ENCODE results near the gene SMIM14. TPM values are rescaled to one million over a fixed set of nuclear protein-coding genes. Genes with fewer than 3 reads are reported as not detected.
"Not testable (repeated sequence)": the region's sequence is repeated elsewhere in the genome, so short reads cannot be mapped to it uniquely, and the experiment has no call there.

SMIM14 gene
- total RNA-seq (10 to 100 TPM; 68.5 to 72.1 TPM), polyA plus RNA-seq (10 to 100 TPM; 28.5 to 44.1 TPM)
- long read RNA-seq, donor 1, full-length matches to known transcripts: 556 of 597 reads
- long read RNA-seq, donor 1, partial matches to known transcripts: 1 of 597 reads
- long read RNA-seq, donor 1, other reads (novel, unspliced or antisense): 40 of 597 reads
- long read RNA-seq, donor 2, full-length matches to known transcripts: 57 of 87 reads
- long read RNA-seq, donor 2, partial matches to known transcripts: 11 of 87 reads
- long read RNA-seq, donor 2, other reads (novel, unspliced or antisense): 19 of 87 reads

- Histone ChIP-seq H3K4me1 (ENCODE audit: control insufficient read depth in 1 of 2, insufficient read depth in 2 of 2, low read length in 2 of 2) (no peaks in the 10 kb centered on the region), H3K4me3 (ENCODE audit: low read length in 2 of 2) (peak within 1 kb of the TSS; percentile 82 to 92), H3K9me3 (ENCODE audit: control insufficient read depth, low read length) (no peaks in the 10 kb centered on the region), H3K27ac (ENCODE audit: low read depth in 1 of 2, low read length in 2 of 2) (peak within 1 kb of the TSS; percentile 10 to 97), H3K36me3 (ENCODE audit: control insufficient read depth in 1 of 2, insufficient read depth in 2 of 2, low read length in 1 of 2) (no peaks in the 10 kb centered on the region), H3K27me3 (ENCODE audit: control insufficient read depth in 1 of 2, insufficient read depth in 2 of 2, low read length in 1 of 2) (no peaks in the 10 kb centered on the region)
- intact Hi-C loops (cut with DNase I): loop anchor here (1.0 to 2.0 kb wide), 3 partner anchors 111 to 180 kb away; partner anchors contain the start of genes UGDH (in 2 of the 2), LIAS (in 1 of the 2) and RPL9 (in 1 of the 2)
- DNase-seq: peak; percentile 99
- ATAC-seq (ENCODE audit: low FRiP score): peak; percentile 99
- 0% methylated on average over 72 to 75 of the region's 75 CpGs for WGBS, 2 donors
Observed at GRCh38 chr4:39638354-39639239, at the start of gene SMIM14. Gene SMIM14, minus strand, starts transcription at chr4:39638865. Its CDS starts 33,720 bp downstream, at chr4:39605145.

- intact Hi-C loops (cut with DNase I): no loop called here
- Histone ChIP-seq H3K4me1 (ENCODE audit: control insufficient read depth in 1 of 2, insufficient read depth in 2 of 2, low read length in 2 of 2) (no peaks in the 10 kb centered on the region), H3K36me3 (ENCODE audit: control insufficient read depth in 1 of 2, insufficient read depth in 2 of 2, low read length in 1 of 2) (no peaks in the 10 kb centered on the region), H3K9me3 (ENCODE audit: control insufficient read depth, low read length) (no peaks in the 10 kb centered on the region), H3K27me3 (ENCODE audit: control insufficient read depth in 1 of 2, insufficient read depth in 2 of 2, low read length in 1 of 2) (no peaks in the 10 kb centered on the region), H3K27ac (ENCODE audit: low read depth in 1 of 2, low read length in 2 of 2) (no peak overlapping the region), H3K4me3 (ENCODE audit: low read length in 2 of 2) (no peak overlapping the region)
- DNase-seq (no peak), ATAC-seq (ENCODE audit: low FRiP score) (no peak)
Observed at GRCh38 chr4:39687014-39687413, 48.3 kb upstream of the SMIM14 start.

- Histone ChIP-seq H3K27me3 (ENCODE audit: control insufficient read depth in 1 of 2, insufficient read depth in 2 of 2, low read length in 1 of 2) (no peaks in the 10 kb centered on the region), H3K4me3 (ENCODE audit: low read length in 2 of 2) (no peak overlapping the region), H3K27ac (ENCODE audit: low read depth in 1 of 2, low read length in 2 of 2) (no peak overlapping the region), H3K36me3 (ENCODE audit: control insufficient read depth in 1 of 2, insufficient read depth in 2 of 2, low read length in 1 of 2) (no peaks in the 10 kb centered on the region), H3K4me1 (ENCODE audit: control insufficient read depth in 1 of 2, insufficient read depth in 2 of 2, low read length in 2 of 2) (no peaks in the 10 kb centered on the region), H3K9me3 (ENCODE audit: control insufficient read depth, low read length) (no peaks in the 10 kb centered on the region)
- DNase-seq (no peak), ATAC-seq (ENCODE audit: low FRiP score) (no peak)
- WGBS, 2 donors: 0% methylated on average over 1 of the region's 1 CpG
- intact Hi-C loops (cut with DNase I): no loop called here
Observed at GRCh38 chr4:39685990-39686389, 47.3 kb upstream of the SMIM14 start.

- 79 to 82% methylated on average over 2 of the region's 2 CpGs for WGBS, 2 donors
- H3K36me3 ChIP-seq (ENCODE audit: control insufficient read depth in 1 of 2, insufficient read depth in 2 of 2, low read length in 1 of 2): no peaks in the 10 kb centered on the region
- H3K9me3 ChIP-seq (ENCODE audit: control insufficient read depth, low read length): no peaks in the 10 kb centered on the region
- no peaks in the 10 kb centered on the region for H3K4me1 ChIP-seq (ENCODE audit: control insufficient read depth in 1 of 2, insufficient read depth in 2 of 2, low read length in 2 of 2)
- intact Hi-C loops (cut with DNase I): no loop called here
- H3K4me3 ChIP-seq (ENCODE audit: low read length in 2 of 2): no peak overlapping the region
- no peak for ATAC-seq (ENCODE audit: low FRiP score)
- H3K27ac ChIP-seq (ENCODE audit: low read depth in 1 of 2, low read length in 2 of 2): no peak overlapping the region
- no peak for DNase-seq
- H3K27me3 ChIP-seq (ENCODE audit: control insufficient read depth in 1 of 2, insufficient read depth in 2 of 2, low read length in 1 of 2): no peaks in the 10 kb centered on the region
Observed at GRCh38 chr4:39682138-39682537, 43.5 kb upstream of the SMIM14 start.

- H3K4me3 ChIP-seq (ENCODE audit: low read length in 2 of 2); H3K4me1 ChIP-seq (ENCODE audit: control insufficient read depth in 1 of 2, insufficient read depth in 2 of 2, low read length in 2 of 2); H3K27ac ChIP-seq (ENCODE audit: low read depth in 1 of 2, low read length in 2 of 2); ATAC-seq (ENCODE audit: low FRiP score); H3K27me3 ChIP-seq (ENCODE audit: control insufficient read depth in 1 of 2, insufficient read depth in 2 of 2, low read length in 1 of 2); intact Hi-C loops (cut with DNase I); H3K9me3 ChIP-seq (ENCODE audit: control insufficient read depth, low read length); DNase-seq; H3K36me3 ChIP-seq (ENCODE audit: control insufficient read depth in 1 of 2, insufficient read depth in 2 of 2, low read length in 1 of 2): not testable (repeated sequence)
- 80 to 88% methylated on average over 2 of the region's 2 CpGs for WGBS, 2 donors
Observed at GRCh38 chr4:39681003-39681402, 42.3 kb upstream of the SMIM14 start.

- H3K27me3 ChIP-seq (ENCODE audit: control insufficient read depth in 1 of 2, insufficient read depth in 2 of 2, low read length in 1 of 2); H3K36me3 ChIP-seq (ENCODE audit: control insufficient read depth in 1 of 2, insufficient read depth in 2 of 2, low read length in 1 of 2); H3K9me3 ChIP-seq (ENCODE audit: control insufficient read depth, low read length); intact Hi-C loops (cut with DNase I); DNase-seq; H3K4me3 ChIP-seq (ENCODE audit: low read length in 2 of 2); ATAC-seq (ENCODE audit: low FRiP score); H3K27ac ChIP-seq (ENCODE audit: low read depth in 1 of 2, low read length in 2 of 2); H3K4me1 ChIP-seq (ENCODE audit: control insufficient read depth in 1 of 2, insufficient read depth in 2 of 2, low read length in 2 of 2): not testable (repeated sequence)
- 88 to 94% methylated on average over 8 to 10 of the region's 10 CpGs for WGBS, 2 donors
Observed at GRCh38 chr4:39675681-39676080, 37.0 kb upstream of the SMIM14 start.

GRCh38 chr4:39670296-39670695 is 31.6 kb upstream of the SMIM14 start:
- DNase-seq; H3K36me3 ChIP-seq (ENCODE audit: control insufficient read depth in 1 of 2, insufficient read depth in 2 of 2, low read length in 1 of 2); ATAC-seq (ENCODE audit: low FRiP score); intact Hi-C loops (cut with DNase I); H3K27me3 ChIP-seq (ENCODE audit: control insufficient read depth in 1 of 2, insufficient read depth in 2 of 2, low read length in 1 of 2); H3K4me3 ChIP-seq (ENCODE audit: low read length in 2 of 2); H3K27ac ChIP-seq (ENCODE audit: low read depth in 1 of 2, low read length in 2 of 2); H3K9me3 ChIP-seq (ENCODE audit: control insufficient read depth, low read length); H3K4me1 ChIP-seq (ENCODE audit: control insufficient read depth in 1 of 2, insufficient read depth in 2 of 2, low read length in 2 of 2): not testable (repeated sequence)
- WGBS, 2 donors: 80 to 83% methylated on average over 1 of the region's 1 CpG

GRCh38 chr4:39668887-39669286 is 30.2 kb upstream of the SMIM14 start:
- 75 to 78% methylated on average over 2 of the region's 2 CpGs for WGBS, 2 donors

More at GRCh38 chr4:39668887-39669286, 30.2 kb upstream of the SMIM14 start:
- ATAC-seq (ENCODE audit: low FRiP score): no peak
- no peaks in the 10 kb centered on the region for H3K36me3 ChIP-seq (ENCODE audit: control insufficient read depth in 1 of 2, insufficient read depth in 2 of 2, low read length in 1 of 2)
- intact Hi-C loops (cut with DNase I): no loop called here
- H3K4me3 ChIP-seq (ENCODE audit: low read length in 2 of 2): no peak overlapping the region
- H3K27me3 ChIP-seq (ENCODE audit: control insufficient read depth in 1 of 2, insufficient read depth in 2 of 2, low read length in 1 of 2): no peaks in the 10 kb centered on the region
- H3K4me1 ChIP-seq (ENCODE audit: control insufficient read depth in 1 of 2, insufficient read depth in 2 of 2, low read length in 2 of 2): no peaks in the 10 kb centered on the region
- no peaks in the 10 kb centered on the region for H3K9me3 ChIP-seq (ENCODE audit: control insufficient read depth, low read length)
- no peak for DNase-seq
- no peak overlapping the region for H3K27ac ChIP-seq (ENCODE audit: low read depth in 1 of 2, low read length in 2 of 2)
